ENCODE results near the gene TNN. TPM values are rescaled to one million over a fixed set of nuclear protein-coding genes. Genes with fewer than 3 reads are reported as not detected.

The TNN gene
- total and polyA plus RNA-seq, 2 donors from 2014 or later: 0.26 TPM; not detected in 1

DNA sequence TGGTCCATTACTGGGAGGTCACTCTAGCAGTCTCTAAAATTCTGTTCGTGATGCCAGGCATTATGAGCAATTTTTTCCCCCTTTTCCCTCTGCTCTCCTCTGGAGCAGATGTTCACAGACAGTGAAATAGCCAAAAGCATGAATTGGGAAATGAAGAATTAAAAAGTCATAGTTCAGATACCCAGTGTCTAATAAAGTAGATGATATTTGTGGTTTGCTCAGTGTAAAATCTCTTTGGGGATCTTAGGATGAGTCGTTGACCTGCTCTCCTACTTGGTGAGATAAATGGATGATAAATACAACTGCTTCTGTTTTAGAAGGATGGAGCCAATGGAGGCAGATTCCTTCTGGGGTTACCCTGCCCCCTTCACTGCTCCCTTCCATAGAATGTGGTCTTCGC is 68.6 kb downstream of the TNN start:
- FAIRE-seq: no peak
- Histone ChIP-seq H3K36me3 (ENCODE audit: control insufficient read depth in 2 of 3, insufficient read depth in 3 of 3, low read length in 3 of 3) (no peaks in the 10 kb centered on the region), H3K4me3 (ENCODE audit: low read length in 3 of 3) (no peak overlapping the region), H3K27me3 (ENCODE audit: control insufficient read depth, insufficient read depth, low read length) (no peaks in the 10 kb centered on the region), H3K9me3 (ENCODE audit: control insufficient read depth in 2 of 3, insufficient read depth in 1 of 3, low read length in 3 of 3) (no peaks in the 10 kb centered on the region), H3K4me1 (ENCODE audit: control insufficient read depth in 2 of 3, insufficient read depth in 2 of 3, low read depth in 1 of 3, low read length in 3 of 3) (no peaks in the 10 kb centered on the region), H3K27ac (ENCODE audit: low read depth in 2 of 2, low read length in 2 of 2) (no peak overlapping the region), H3K9ac (ENCODE audit: low read length in 3 of 3) (no peak overlapping the region)
- intact Hi-C loops (cut with DNase I): no loop called here
- DNase-seq: no peak
- TF ChIP-seq, protein P1, sequence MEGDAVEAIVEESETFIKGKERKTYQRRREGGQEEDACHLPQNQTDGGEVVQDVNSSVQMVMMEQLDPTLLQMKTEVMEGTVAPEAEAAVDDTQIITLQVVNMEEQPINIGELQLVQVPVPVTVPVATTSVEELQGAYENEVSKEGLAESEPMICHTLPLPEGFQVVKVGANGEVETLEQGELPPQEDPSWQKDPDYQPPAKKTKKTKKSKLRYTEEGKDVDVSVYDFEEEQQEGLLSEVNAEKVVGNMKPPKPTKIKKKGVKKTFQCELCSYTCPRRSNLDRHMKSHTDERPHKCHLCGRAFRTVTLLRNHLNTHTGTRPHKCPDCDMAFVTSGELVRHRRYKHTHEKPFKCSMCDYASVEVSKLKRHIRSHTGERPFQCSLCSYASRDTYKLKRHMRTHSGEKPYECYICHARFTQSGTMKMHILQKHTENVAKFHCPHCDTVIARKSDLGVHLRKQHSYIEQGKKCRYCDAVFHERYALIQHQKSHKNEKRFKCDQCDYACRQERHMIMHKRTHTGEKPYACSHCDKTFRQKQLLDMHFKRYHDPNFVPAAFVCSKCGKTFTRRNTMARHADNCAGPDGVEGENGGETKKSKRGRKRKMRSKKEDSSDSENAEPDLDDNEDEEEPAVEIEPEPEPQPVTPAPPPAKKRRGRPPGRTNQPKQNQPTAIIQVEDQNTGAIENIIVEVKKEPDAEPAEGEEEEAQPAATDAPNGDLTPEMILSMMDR (IDR thresholded peaks at IDR 0.05; ENCODE audit: borderline replicate concordance, extremely low read depth, insufficient read depth): no peak

DNA sequence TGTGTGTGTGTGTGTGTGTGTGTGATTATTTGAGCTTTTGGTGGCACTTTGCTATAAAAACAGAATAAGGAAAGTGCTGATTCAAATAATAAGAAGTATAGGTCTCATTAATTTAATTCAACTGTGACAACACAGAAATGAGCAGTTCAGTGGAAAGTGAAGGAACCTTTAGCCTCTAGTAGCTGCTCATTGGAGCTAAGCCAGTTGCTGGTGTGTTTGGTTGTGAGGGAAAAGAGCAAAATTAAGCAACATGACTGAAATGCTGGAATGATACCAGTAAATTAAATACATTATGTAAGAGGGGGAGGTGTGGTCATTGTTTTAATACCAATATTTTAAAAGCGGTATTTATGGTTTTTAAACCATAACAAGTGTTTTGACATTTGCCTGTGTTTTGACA is 69.7 kb downstream of the TNN start:
- Histone ChIP-seq H3K9me3 (ENCODE audit: control insufficient read depth in 2 of 3, insufficient read depth in 1 of 3, low read length in 3 of 3) (no peaks in the 10 kb centered on the region), H3K27me3 (ENCODE audit: control insufficient read depth, insufficient read depth, low read length) (no peaks in the 10 kb centered on the region), H3K9ac (ENCODE audit: low read length in 3 of 3) (no peak overlapping the region), H3K36me3 (ENCODE audit: control insufficient read depth in 2 of 3, insufficient read depth in 3 of 3, low read length in 3 of 3) (no peaks in the 10 kb centered on the region), H3K27ac (ENCODE audit: low read depth in 2 of 2, low read length in 2 of 2) (no peak overlapping the region), H3K4me3 (ENCODE audit: low read length in 3 of 3) (no peak overlapping the region), H3K4me1 (ENCODE audit: control insufficient read depth in 2 of 3, insufficient read depth in 2 of 3, low read depth in 1 of 3, low read length in 3 of 3) (no peaks in the 10 kb centered on the region)
- no peak for FAIRE-seq
- no peak for DNase-seq
- intact Hi-C loops (cut with DNase I): no loop called here
- TF ChIP-seq, protein P1 (IDR thresholded peaks at IDR 0.05; ENCODE audit: borderline replicate concordance, extremely low read depth, insufficient read depth): no peak

DNA sequence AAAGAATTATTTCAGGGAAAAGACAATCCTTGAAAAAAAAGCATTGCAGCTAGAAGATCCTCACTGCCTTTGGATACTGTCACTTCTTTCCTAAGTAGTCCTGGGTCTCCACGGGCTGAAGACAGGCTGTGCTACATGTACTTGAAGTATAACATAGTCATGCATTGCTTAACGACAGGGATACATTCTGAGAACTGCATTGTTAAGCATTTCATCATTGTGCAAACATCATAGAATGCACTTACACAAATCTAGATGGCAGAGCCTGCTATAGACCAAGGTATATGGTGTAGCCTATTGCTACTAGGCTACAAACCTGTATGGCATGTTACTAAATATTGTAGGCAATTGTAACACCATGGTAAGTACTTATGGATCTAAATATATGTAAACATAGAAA is 70.9 kb downstream of the TNN start:
- Histone ChIP-seq H3K9me3 (ENCODE audit: control insufficient read depth in 2 of 3, insufficient read depth in 1 of 3, low read length in 3 of 3) (no peaks in the 10 kb centered on the region), H3K9ac (ENCODE audit: low read length in 3 of 3) (no peak overlapping the region), H3K4me1 (ENCODE audit: control insufficient read depth in 2 of 3, insufficient read depth in 2 of 3, low read depth in 1 of 3, low read length in 3 of 3) (no peaks in the 10 kb centered on the region), H3K27ac (ENCODE audit: low read depth in 2 of 2, low read length in 2 of 2) (no peak overlapping the region), H3K27me3 (ENCODE audit: control insufficient read depth, insufficient read depth, low read length) (no peaks in the 10 kb centered on the region), H3K36me3 (ENCODE audit: control insufficient read depth in 2 of 3, insufficient read depth in 3 of 3, low read length in 3 of 3) (no peaks in the 10 kb centered on the region), H3K4me3 (ENCODE audit: low read length in 3 of 3) (no peak overlapping the region)
- TF ChIP-seq, protein P1 (IDR thresholded peaks at IDR 0.05; ENCODE audit: borderline replicate concordance, extremely low read depth, insufficient read depth): no peak
- intact Hi-C loops (cut with DNase I): no loop called here
- DNase-seq (no peak), FAIRE-seq (no peak)

DNA sequence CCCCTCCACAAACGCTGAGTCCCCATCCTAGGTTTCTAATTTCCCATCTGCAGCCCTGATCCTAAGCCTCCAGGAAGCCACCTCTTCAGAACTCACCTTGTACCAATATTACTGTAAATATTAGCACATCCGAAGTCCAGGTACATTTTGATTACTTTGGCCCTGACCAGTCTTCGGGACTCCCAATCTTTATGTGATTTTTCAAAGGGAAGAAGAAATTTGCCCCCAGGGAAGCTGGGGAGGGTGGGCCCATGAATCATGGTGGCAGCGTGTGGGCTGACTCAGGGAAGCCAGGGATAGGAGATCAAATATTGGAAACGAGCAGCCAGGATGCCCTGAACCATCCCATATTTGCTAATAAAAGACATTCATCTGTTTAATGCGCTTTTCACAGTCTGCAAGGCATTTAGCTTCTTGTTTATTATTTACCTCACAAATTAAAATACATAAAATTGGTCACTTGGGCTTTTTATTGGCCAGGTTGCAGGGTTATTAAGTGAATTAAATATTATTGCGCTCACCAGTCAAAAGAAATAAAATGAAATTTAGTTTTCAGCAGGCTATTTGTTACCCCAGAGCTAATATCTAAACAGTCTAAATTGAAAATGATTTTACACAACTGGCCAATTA is 78.4 kb downstream of the TNN start:
- Histone ChIP-seq H3K4me1 (ENCODE audit: control insufficient read depth in 2 of 3, insufficient read depth in 2 of 3, low read depth in 1 of 3, low read length in 3 of 3) (no peaks in the 10 kb centered on the region), H3K9ac (ENCODE audit: low read length in 3 of 3) (no peak overlapping the region), H3K4me3 (ENCODE audit: low read length in 3 of 3) (no peak overlapping the region), H3K27me3 (ENCODE audit: control insufficient read depth, insufficient read depth, low read length) (no peaks in the 10 kb centered on the region), H3K27ac (ENCODE audit: low read depth in 2 of 2, low read length in 2 of 2) (no peak overlapping the region), H3K9me3 (ENCODE audit: control insufficient read depth in 2 of 3, insufficient read depth in 1 of 3, low read length in 3 of 3) (no peaks in the 10 kb centered on the region), H3K36me3 (ENCODE audit: control insufficient read depth in 2 of 3, insufficient read depth in 3 of 3, low read length in 3 of 3) (no peaks in the 10 kb centered on the region)
- TF ChIP-seq, protein P1 (IDR thresholded peaks at IDR 0.05; ENCODE audit: borderline replicate concordance, extremely low read depth, insufficient read depth): no peak
- no peak for FAIRE-seq
- no peak for DNase-seq
- intact Hi-C loops (cut with DNase I): no loop called here
